Astrocyte of the spinal cord (primary cell): ENCODE data around the gene PURB.
A peak's percentile ranks its signal among the peaks of the same experiment; 100 is the strongest.

ENCODE experiments used
- DNase-seq: peaks from one replicate; pipeline ENCODE4 v3.0.0; 2011; ENCODE audit warnings: low read depth, low spot score
- H3K4me3 ChIP-seq: 2 replicates; pipeline ENCODE4 v1.5.1; 2011; ENCODE audit warnings: low read depth, mild to moderate bottlenecking, low read length, moderate library complexity
- CTCF ChIP-seq: IDR thresholded peaks from 2 replicates; pipeline ENCODE4 v1.5.1; 2012; ENCODE audit warnings: low read depth, mild to moderate bottlenecking, low read length, inconsistent platforms
- in situ Hi-C: cut with HindIII; loops from 2 replicates; pipeline ENCODE4 v1.10.0; 2017; ENCODE audit warnings: low sequenced_read_pairs

PURB gene

GRCh38 chr7:44918029-44918428 lies 32.7 kb upstream of the PURB start:
- in situ Hi-C loops = no loop called here
- no peak overlapping the region for H3K4me3 ChIP-seq
- TF ChIP-seq CTCF = no peak
- DNase-seq = no peak

- no peak for DNase-seq
- no peak overlapping the region for H3K4me3 ChIP-seq
- TF ChIP-seq CTCF = no peak
- in situ Hi-C loops = no loop called here
Measured at GRCh38 chr7:44917465-44917864, 32.1 kb upstream of the PURB start.

- in situ Hi-C loops = no loop called here
- TF ChIP-seq CTCF = no peak
- peak; percentile 39 for DNase-seq
- H3K4me3 ChIP-seq = no peak overlapping the region
Measured at GRCh38 chr7:44914992-44915607, 29.8 kb upstream of the PURB start.

- H3K4me3 ChIP-seq = no peak overlapping the region
- TF ChIP-seq CTCF = no peak
- in situ Hi-C loops = no loop called here
- DNase-seq = no peak
Measured at GRCh38 chr7:44912775-44913347, 27.5 kb upstream of the PURB start.

- in situ Hi-C loops = no loop called here
- TF ChIP-seq CTCF = no peak
- no peak for DNase-seq
- no peak overlapping the region for H3K4me3 ChIP-seq
Measured at GRCh38 chr7:44911911-44912310, 26.6 kb upstream of the PURB start.

GRCh38 chr7:44909596-44910389 lies 24.5 kb upstream of the PURB start:
- TF ChIP-seq CTCF = no peak
- in situ Hi-C loops = no loop called here

More at GRCh38 chr7:44909596-44910389, 24.5 kb upstream of the PURB start:
- no peak overlapping the region for H3K4me3 ChIP-seq
- no peak for DNase-seq
